ENCODE results near the gene CDC42. TPM values are rescaled to one million over a fixed set of nuclear protein-coding genes. Genes with fewer than 3 reads are reported as not detected.

CDC42 gene
- total RNA-seq, 1 donor from 2014 or later, result 366 TPM

DNA sequence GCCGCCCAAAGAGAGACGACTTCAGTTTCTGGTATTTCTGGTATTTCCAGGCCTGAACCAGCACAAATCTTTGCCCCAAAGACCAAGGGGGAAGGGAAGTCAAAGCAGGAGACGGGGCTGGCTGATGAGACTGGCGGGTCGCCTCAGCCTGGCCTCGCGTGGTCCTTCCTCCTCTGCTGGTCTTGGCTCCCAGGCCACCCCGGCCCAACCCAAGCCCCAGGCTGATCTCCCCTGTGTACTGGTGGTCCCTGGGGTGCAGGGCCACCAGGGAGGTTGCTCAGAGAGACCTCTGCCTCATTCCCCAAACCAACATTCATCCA lies 70.5 kb downstream of the CDC42 start:
- Histone ChIP-seq H3K9ac (ENCODE audit: low read length) (no peak overlapping the region), H3K27ac (ENCODE audit: low read depth, low read length) (no peak overlapping the region), H4K20me1 (ENCODE audit: insufficient read depth, low read length) (peaks cover 85% of the 10 kb centered on the region), H3K27me3 (ENCODE audit: insufficient read depth, low read length) (no peaks in the 10 kb centered on the region), H3K4me2 (ENCODE audit: low read length) (no peak overlapping the region), H3K4me3 (ENCODE audit: insufficient read depth, low read depth, low read length) (no peak overlapping the region), H2AFZ (ENCODE audit: low read depth, low read length) (no peak overlapping the region), H3K79me2 (ENCODE audit: insufficient read depth, low read length) (peaks cover 7% of the 10 kb centered on the region), H3K4me1 (ENCODE audit: insufficient read depth, low read length) (no peaks in the 10 kb centered on the region), H3K36me3 (ENCODE audit: insufficient read depth, low read length) (no peaks in the 10 kb centered on the region), H3K9me3 (ENCODE audit: insufficient read depth, low read depth, low read length) (no peaks in the 10 kb centered on the region)
- Mint-ChIP-seq H3K4me1 (ENCODE audit: low read depth, unreplicated experiment) (peaks cover 23% of the 10 kb centered on the region), H3K9me3 (ENCODE audit: unreplicated experiment) (no peaks in the 10 kb centered on the region), H3K36me3 (ENCODE audit: low read depth, unreplicated experiment) (peaks cover 8% of the 10 kb centered on the region), H3K27ac (ENCODE audit: unreplicated experiment) (peak overlapping the region; percentile 80), H3K27me3 (ENCODE audit: low read depth, unreplicated experiment) (no peaks in the 10 kb centered on the region), H3K4me3 (ENCODE audit: unreplicated experiment) (peak overlapping the region; percentile 62)
- DNase-seq (ENCODE audit: low read depth) (no peak), FAIRE-seq (no peak)
- no peak for TF ChIP-seq EZH2 (IDR thresholded peaks at IDR 0.05; ENCODE audit: insufficient read depth, low read length)
- TF ChIP-seq, protein P1, sequence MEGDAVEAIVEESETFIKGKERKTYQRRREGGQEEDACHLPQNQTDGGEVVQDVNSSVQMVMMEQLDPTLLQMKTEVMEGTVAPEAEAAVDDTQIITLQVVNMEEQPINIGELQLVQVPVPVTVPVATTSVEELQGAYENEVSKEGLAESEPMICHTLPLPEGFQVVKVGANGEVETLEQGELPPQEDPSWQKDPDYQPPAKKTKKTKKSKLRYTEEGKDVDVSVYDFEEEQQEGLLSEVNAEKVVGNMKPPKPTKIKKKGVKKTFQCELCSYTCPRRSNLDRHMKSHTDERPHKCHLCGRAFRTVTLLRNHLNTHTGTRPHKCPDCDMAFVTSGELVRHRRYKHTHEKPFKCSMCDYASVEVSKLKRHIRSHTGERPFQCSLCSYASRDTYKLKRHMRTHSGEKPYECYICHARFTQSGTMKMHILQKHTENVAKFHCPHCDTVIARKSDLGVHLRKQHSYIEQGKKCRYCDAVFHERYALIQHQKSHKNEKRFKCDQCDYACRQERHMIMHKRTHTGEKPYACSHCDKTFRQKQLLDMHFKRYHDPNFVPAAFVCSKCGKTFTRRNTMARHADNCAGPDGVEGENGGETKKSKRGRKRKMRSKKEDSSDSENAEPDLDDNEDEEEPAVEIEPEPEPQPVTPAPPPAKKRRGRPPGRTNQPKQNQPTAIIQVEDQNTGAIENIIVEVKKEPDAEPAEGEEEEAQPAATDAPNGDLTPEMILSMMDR (IDR thresholded peaks at IDR 0.05; ENCODE audit: insufficient read depth, low read depth, low read length), result no peak

DNA sequence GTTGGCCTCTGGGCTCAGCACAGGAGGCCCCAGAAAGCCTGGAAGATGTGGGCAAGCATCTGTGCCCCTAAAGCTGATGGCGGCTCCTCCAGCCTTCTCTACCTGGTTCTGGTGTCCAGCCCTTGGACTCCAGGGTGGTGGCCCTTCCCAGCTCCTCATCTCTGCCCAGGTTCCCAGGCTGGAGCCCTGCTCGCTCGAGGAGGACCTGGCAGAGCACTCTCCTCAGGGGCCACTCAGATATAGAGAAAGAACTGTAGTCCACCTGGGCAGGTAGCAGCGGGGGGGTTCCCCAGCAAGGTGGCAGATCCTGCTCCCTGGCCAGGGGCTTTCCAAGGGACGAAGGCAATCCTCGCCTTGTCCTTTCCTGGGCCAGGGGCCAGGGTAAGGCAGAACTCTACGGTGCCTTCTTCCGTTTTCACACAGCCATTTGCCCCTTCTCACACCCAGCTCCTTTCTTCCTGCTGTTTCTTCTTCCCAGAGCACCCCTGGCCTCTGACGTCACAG lies 71.4 kb downstream of the CDC42 start:
- H3K36me3 ChIP-seq (ENCODE audit: insufficient read depth, low read length), result no peaks in the 10 kb centered on the region
- H3K36me3 Mint-ChIP-seq (ENCODE audit: low read depth, unreplicated experiment), result peaks cover 7% of the 10 kb centered on the region
- peaks cover 23% of the 10 kb centered on the region for H3K4me1 Mint-ChIP-seq (ENCODE audit: low read depth, unreplicated experiment)
- H3K4me1 ChIP-seq (ENCODE audit: insufficient read depth, low read length), result no peaks in the 10 kb centered on the region
- no peak overlapping the region for H2AFZ ChIP-seq (ENCODE audit: low read depth, low read length)
- DNase-seq (ENCODE audit: low read depth) (no peak), FAIRE-seq (no peak)
- H3K9ac ChIP-seq (ENCODE audit: low read length), result no peak overlapping the region
- no peaks in the 10 kb centered on the region for H3K9me3 ChIP-seq (ENCODE audit: insufficient read depth, low read depth, low read length)
- no peak overlapping the region for H3K4me3 Mint-ChIP-seq (ENCODE audit: unreplicated experiment)
- no peak overlapping the region for H3K27ac ChIP-seq (ENCODE audit: low read depth, low read length)
- no peak overlapping the region for H3K4me2 ChIP-seq (ENCODE audit: low read length)
- no peaks in the 10 kb centered on the region for H3K27me3 Mint-ChIP-seq (ENCODE audit: low read depth, unreplicated experiment)
- H3K27me3 ChIP-seq (ENCODE audit: insufficient read depth, low read length), result no peaks in the 10 kb centered on the region
- H3K9me3 Mint-ChIP-seq (ENCODE audit: unreplicated experiment), result no peaks in the 10 kb centered on the region
- H3K27ac Mint-ChIP-seq (ENCODE audit: unreplicated experiment), result no peak overlapping the region
- no peak overlapping the region for H3K4me3 ChIP-seq (ENCODE audit: insufficient read depth, low read depth, low read length)
- H3K79me2 ChIP-seq (ENCODE audit: insufficient read depth, low read length), result no peaks in the 10 kb centered on the region
- no peak for TF ChIP-seq EZH2 (IDR thresholded peaks at IDR 0.05; ENCODE audit: insufficient read depth, low read length)
- TF ChIP-seq, protein P1 (IDR thresholded peaks at IDR 0.05; ENCODE audit: insufficient read depth, low read depth, low read length), result no peak
- H4K20me1 ChIP-seq (ENCODE audit: insufficient read depth, low read length), result peaks cover 77% of the 10 kb centered on the region

DNA sequence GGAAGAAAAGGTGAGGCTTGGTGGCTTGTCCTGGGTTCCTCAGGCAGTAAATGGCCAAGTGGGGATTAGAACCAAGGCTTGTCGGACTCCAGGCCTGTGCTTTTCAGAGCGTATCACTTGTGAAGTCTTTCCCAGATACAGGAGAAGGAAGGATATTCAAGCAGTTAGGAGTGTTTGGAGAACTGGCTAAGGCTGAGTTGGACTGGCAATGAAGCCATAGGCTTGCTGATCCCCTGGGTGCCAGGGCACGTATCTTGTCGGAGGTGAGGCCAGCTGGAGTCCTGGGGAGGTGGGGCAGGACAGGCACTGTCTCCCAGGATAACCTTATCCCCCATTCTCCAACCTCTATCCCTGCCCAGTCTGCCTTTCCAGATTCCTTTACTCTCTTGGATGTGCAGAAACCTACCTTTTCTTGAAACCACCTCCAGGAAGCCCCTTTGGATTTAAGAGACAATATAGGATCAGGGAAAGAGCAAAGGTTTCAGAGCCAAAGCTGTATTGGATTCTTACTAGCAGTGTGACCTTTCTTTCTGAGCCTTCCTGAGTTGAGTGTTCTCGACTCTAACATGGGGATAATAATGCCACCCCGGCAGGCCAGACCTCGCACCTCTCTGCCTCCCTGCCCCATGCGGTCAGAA lies 72.2 kb downstream of the CDC42 start:
- H3K4me1 Mint-ChIP-seq (ENCODE audit: low read depth, unreplicated experiment), result peaks cover 23% of the 10 kb centered on the region
- no peaks in the 10 kb centered on the region for H3K9me3 ChIP-seq (ENCODE audit: insufficient read depth, low read depth, low read length)

More for the DNA sequence above, 72.2 kb downstream of the CDC42 start:
- H3K9ac ChIP-seq (ENCODE audit: low read length), result no peak overlapping the region
- no peak overlapping the region for H3K4me3 ChIP-seq (ENCODE audit: insufficient read depth, low read depth, low read length)
- peaks cover 9% of the 10 kb centered on the region for H3K36me3 Mint-ChIP-seq (ENCODE audit: low read depth, unreplicated experiment)
- H3K27me3 ChIP-seq (ENCODE audit: insufficient read depth, low read length), result no peaks in the 10 kb centered on the region
- no peak overlapping the region for H3K4me2 ChIP-seq (ENCODE audit: low read length)
- H3K79me2 ChIP-seq (ENCODE audit: insufficient read depth, low read length), result no peaks in the 10 kb centered on the region
- H3K9me3 Mint-ChIP-seq (ENCODE audit: unreplicated experiment), result no peaks in the 10 kb centered on the region
- H3K27ac Mint-ChIP-seq (ENCODE audit: unreplicated experiment), result no peak overlapping the region
- no peak overlapping the region for H3K27ac ChIP-seq (ENCODE audit: low read depth, low read length)
- no peaks in the 10 kb centered on the region for H3K36me3 ChIP-seq (ENCODE audit: insufficient read depth, low read length)
- H3K4me3 Mint-ChIP-seq (ENCODE audit: unreplicated experiment), result no peak overlapping the region
- no peaks in the 10 kb centered on the region for H3K27me3 Mint-ChIP-seq (ENCODE audit: low read depth, unreplicated experiment)
- FAIRE-seq (no peak), DNase-seq (ENCODE audit: low read depth) (no peak)
- H2AFZ ChIP-seq (ENCODE audit: low read depth, low read length), result no peak overlapping the region
- peaks cover 70% of the 10 kb centered on the region for H4K20me1 ChIP-seq (ENCODE audit: insufficient read depth, low read length)
- no peaks in the 10 kb centered on the region for H3K4me1 ChIP-seq (ENCODE audit: insufficient read depth, low read length)
- TF ChIP-seq EZH2 (IDR thresholded peaks at IDR 0.05; ENCODE audit: insufficient read depth, low read length), result no peak
- TF ChIP-seq, protein P1 (IDR thresholded peaks at IDR 0.05; ENCODE audit: insufficient read depth, low read depth, low read length), result no peak

Data from astrocyte (in vitro differentiated cells and primary cell).